Osteoblast (primary cell): ENCODE results near the gene EPS8L1. TPM values are rescaled to one million over a fixed set of nuclear protein-coding genes. Genes with fewer than 3 reads are reported as not detected.

Source experiments
- DNase-seq: peaks from one replicate; pipeline ENCODE4 v3.0.0; 2011; ENCODE audit warnings: low spot score, mixed read lengths; ENCODE audit not compliant: insufficient read length; ENCODE audit errors: missing footprints
- H2AFZ ChIP-seq: 2 replicates; pipeline ENCODE4 v1.6.0; 2011; ENCODE audit warnings: mild to moderate bottlenecking, low read length
- H3K27ac ChIP-seq: 2 replicates; pipeline ENCODE4 v1.5.1; 2011; ENCODE audit warnings: mild to moderate bottlenecking, low read depth, low read length, moderate library complexity
- H3K27me3 ChIP-seq: 2 replicates; pipeline ENCODE4 v1.6.0; 2012; ENCODE audit warnings: mild to moderate bottlenecking, control low read depth, inconsistent platforms, low read length, moderate library complexity; ENCODE audit not compliant: insufficient read depth
- H3K36me3 ChIP-seq: 2 replicates; pipeline ENCODE4 v1.5.1; 2011; ENCODE audit warnings: mild to moderate bottlenecking, low read length, control low read depth, moderate library complexity; ENCODE audit not compliant: insufficient read depth
- H3K4me1 ChIP-seq: 2 replicates; pipeline ENCODE4 v1.5.1; 2011; ENCODE audit warnings: mild to moderate bottlenecking, low read length, control low read depth, moderate library complexity; ENCODE audit not compliant: insufficient read depth
- H3K4me2 ChIP-seq: 2 replicates; pipeline ENCODE4 v1.6.0; 2011; ENCODE audit warnings: mild to moderate bottlenecking, low read length; ENCODE audit not compliant: insufficient read depth
- H3K4me3 ChIP-seq: fragments of 200-600 bp; sonication (generic); 3 replicates; pipeline ENCODE4 v1.5.1; 2012; ENCODE audit warnings: mild to moderate bottlenecking, low read length, inconsistent platforms; ENCODE audit not compliant: insufficient read depth
- H3K79me2 ChIP-seq: 2 replicates; pipeline ENCODE4 v1.6.0; 2012; ENCODE audit warnings: mild to moderate bottlenecking, low read length, control low read depth, inconsistent platforms; ENCODE audit not compliant: insufficient read depth
- H3K9me3 ChIP-seq: 2 replicates; pipeline ENCODE4 v1.5.1; 2011; ENCODE audit warnings: low read depth, low read length, control low read depth
- H4K20me1 ChIP-seq: 2 replicates; pipeline ENCODE4 v1.6.0; 2012; ENCODE audit warnings: mild to moderate bottlenecking, low read length, control low read depth; ENCODE audit not compliant: insufficient read depth
- CTCF ChIP-seq: IDR thresholded peaks from 2 replicates; pipeline ENCODE4 v1.5.1; 2011; ENCODE audit warnings: mild to moderate bottlenecking, low read depth, low read length, moderate library complexity; ENCODE audit errors: extremely low read depth
- total RNA-seq: library from RNA; depleted of rRNA; stranded (reverse); fragments of >200 nt; gene quantifications from 2 replicates; pipeline ENCODE4 v1.2.3, GENCODE V29; 2012

The EPS8L1 gene
- total RNA-seq, 1 donor = 1.1 TPM

- Histone ChIP-seq H3K9me3 (no peaks in the 10 kb centered on the region), H4K20me1 (peaks cover 52% of the 10 kb centered on the region), H3K4me3 (no peak overlapping the region), H3K4me2 (no peak overlapping the region), H3K36me3 (peaks cover 15% of the 10 kb centered on the region), H2AFZ (no peak overlapping the region), H3K27ac (peak overlapping the region; percentile 77), H3K4me1 (peaks cover 8% of the 10 kb centered on the region), H3K79me2 (peaks cover 82% of the 10 kb centered on the region), H3K27me3 (no peaks in the 10 kb centered on the region)
- TF ChIP-seq CTCF = no peak
- DNase-seq = peak; percentile 81
These were observed 37.3 kb downstream of the EPS8L1 start for GRCh38 chr19:55112777-55113569.

- no peak overlapping the region for H3K4me3 ChIP-seq
These were observed 37.9 kb downstream of the EPS8L1 start for GRCh38 chr19:55113570-55114039.

GRCh38 chr19:55114566-55115145 is 39.0 kb downstream of the EPS8L1 start:
- H2AFZ ChIP-seq = no peak overlapping the region
- no peak overlapping the region for H3K4me2 ChIP-seq
- H3K27ac ChIP-seq = peak overlapping the region; percentile 51
- H3K36me3 ChIP-seq = peaks cover 8% of the 10 kb centered on the region
- DNase-seq = peak; percentile 82
- no peaks in the 10 kb centered on the region for H3K27me3 ChIP-seq
- no peaks in the 10 kb centered on the region for H3K9me3 ChIP-seq
- no peak for TF ChIP-seq CTCF
- H4K20me1 ChIP-seq = peaks cover 52% of the 10 kb centered on the region
- no peak overlapping the region for H3K4me3 ChIP-seq
- H3K4me1 ChIP-seq = peaks cover 14% of the 10 kb centered on the region
- H3K79me2 ChIP-seq = peaks cover 67% of the 10 kb centered on the region

More at GRCh38 chr19:55113570-55114039, 37.9 kb downstream of the EPS8L1 start:
- Histone ChIP-seq H4K20me1 (peaks cover 52% of the 10 kb centered on the region), H3K9me3 (no peaks in the 10 kb centered on the region), H2AFZ (no peak overlapping the region), H3K27me3 (no peaks in the 10 kb centered on the region), H3K27ac (peak overlapping the region; percentile 77), H3K36me3 (peaks cover 15% of the 10 kb centered on the region), H3K4me1 (peaks cover 13% of the 10 kb centered on the region), H3K4me2 (no peak overlapping the region), H3K79me2 (peaks cover 77% of the 10 kb centered on the region)
- peak; percentile 98 for DNase-seq
- no peak for TF ChIP-seq CTCF

- peaks cover 4% of the 10 kb centered on the region for H3K36me3 ChIP-seq
- no peaks in the 10 kb centered on the region for H3K27me3 ChIP-seq
- peak overlapping the region; percentile 97 for H3K4me2 ChIP-seq
- peaks cover 14% of the 10 kb centered on the region for H3K4me1 ChIP-seq
- peak overlapping the region; percentile 77 for H3K27ac ChIP-seq
- TF ChIP-seq CTCF = no peak
- DNase-seq = peak; percentile 91
- H3K9me3 ChIP-seq = no peaks in the 10 kb centered on the region
- H2AFZ ChIP-seq = peak overlapping the region; percentile 75
- peaks cover 61% of the 10 kb centered on the region for H3K79me2 ChIP-seq
- H3K4me3 ChIP-seq = peak overlapping the region; percentile 94
- H4K20me1 ChIP-seq = peaks cover 52% of the 10 kb centered on the region
These were observed 39.9 kb downstream of the EPS8L1 start for GRCh38 chr19:55115446-55116065.
